Pons (tissue), 1 donor: Measurements from ENCODE around the gene TESK1.

Experiments
- DNase-seq: peaks from one replicate; pipeline ENCODE4 v3.0.0-alpha.2; 2016; ENCODE audit warnings: low spot score

The TESK1 gene

DNA sequence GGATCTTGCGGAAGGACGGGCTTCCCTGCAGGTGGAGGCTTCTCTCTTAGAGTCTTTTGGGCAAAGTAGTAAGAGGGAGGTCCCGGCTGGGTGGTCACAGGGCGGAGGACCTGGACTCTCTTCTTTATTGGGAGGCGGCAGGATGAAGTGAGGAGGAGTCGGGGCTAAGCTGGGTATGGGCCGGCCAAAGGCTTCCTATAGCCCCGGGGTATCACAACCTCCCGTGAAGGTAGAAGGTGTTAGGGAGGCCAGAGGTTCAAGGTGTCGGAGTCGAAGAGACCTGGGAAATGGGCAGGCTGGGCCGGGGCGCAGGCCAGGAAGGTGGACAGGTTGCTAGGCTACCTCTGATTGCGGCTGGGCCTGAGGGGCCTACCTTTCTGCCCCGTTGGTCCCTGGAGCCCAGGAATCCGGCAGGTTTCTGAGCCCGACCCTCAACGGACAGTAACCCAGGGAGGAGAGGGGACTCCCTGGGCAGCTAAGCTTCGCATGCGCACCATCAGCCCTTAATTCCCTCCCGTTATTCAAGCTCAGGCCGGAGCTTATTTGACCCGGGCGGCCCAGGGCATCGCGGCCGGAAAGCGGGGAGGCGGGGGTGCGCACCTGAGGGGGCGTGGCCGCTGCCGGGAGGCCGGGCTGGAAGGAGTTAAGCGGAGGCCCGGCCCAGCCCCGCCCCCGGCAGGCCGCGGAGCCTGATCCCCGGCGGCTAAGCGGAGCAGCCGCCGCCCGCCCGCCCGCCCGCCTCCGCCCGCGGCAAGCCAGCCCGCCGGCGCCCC lies at the start of gene TESK1:
Gene TESK1, plus strand, starts transcription at position 685 of the 773 bp plus-strand sequence. CDS start 358 bp downstream, outside the sequence.
- DNase-seq = peak; percentile 37

DNA sequence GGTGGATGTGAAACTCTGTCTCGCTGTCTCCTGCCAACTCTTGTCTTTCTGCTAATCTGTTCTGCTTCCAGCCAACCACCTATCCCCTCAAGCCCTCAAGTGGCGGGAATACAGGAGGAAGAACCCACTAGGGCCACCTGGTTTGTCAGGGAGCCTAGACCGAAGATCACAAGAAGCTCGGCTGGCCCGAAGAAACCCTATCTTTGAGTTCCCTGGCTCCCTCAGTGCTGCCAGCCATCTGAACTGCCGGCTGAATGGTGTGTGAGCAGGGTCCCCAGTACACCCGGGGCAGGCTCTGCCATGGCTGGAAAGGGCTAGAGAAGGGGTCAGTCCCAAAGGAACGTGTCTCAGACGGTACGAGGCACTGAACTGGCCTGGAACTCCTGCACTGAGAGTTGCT lies 49.2 kb upstream of the TESK1 start:
- no peak for DNase-seq

GRCh38 chr9:35556776-35557175 lies 48.3 kb upstream of the TESK1 start:
- no peak for DNase-seq

- DNase-seq = no peak
Measured at GRCh38 chr9:35557320-35557719, 47.7 kb upstream of the TESK1 start.

GRCh38 chr9:35558185-35558584 lies 46.9 kb upstream of the TESK1 start:
- DNase-seq = no peak

DNA sequence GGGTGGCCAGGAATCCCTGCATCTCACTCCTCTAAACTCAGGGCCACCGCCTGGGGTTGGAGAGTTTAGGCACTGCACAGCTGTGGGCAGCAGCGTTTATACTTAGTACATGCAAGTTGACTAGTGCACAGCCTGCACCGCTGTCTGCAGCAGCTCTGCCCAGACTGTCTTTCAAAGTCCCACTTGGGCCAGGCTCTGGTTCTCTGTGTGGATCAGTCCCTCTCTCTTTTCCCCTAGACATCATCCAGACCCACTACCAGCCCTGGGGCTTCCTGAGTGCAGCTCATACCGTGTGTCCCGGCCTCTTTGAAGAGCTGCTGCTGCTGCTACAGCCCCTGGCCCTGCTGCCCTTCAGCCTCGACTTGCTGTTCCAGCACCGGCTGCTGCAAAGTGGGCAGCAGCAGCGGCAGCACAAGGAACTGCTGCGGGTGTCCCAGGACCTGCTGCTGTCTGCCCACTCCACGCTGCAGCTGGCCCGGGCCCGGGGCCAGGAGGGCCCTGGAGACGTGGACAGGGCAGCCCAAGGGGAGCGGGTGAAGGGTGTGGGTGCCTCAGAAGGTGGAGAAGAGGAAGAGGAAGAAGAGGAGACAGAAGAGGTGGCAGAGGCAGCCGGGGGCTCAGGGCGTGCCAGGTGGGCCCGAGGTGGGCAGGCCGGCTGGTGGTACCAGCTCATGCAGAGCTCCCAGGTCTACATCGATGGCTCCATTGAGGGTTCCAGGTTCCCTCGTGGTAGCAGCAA lies 45.1 kb upstream of the TESK1 start:
- no peak for DNase-seq

- no peak for DNase-seq
Measured at GRCh38 chr9:35560625-35561337, 44.3 kb upstream of the TESK1 start.

GRCh38 chr9:35561468-35562261 lies 43.4 kb upstream of the TESK1 start:
- no peak for DNase-seq

DNA sequence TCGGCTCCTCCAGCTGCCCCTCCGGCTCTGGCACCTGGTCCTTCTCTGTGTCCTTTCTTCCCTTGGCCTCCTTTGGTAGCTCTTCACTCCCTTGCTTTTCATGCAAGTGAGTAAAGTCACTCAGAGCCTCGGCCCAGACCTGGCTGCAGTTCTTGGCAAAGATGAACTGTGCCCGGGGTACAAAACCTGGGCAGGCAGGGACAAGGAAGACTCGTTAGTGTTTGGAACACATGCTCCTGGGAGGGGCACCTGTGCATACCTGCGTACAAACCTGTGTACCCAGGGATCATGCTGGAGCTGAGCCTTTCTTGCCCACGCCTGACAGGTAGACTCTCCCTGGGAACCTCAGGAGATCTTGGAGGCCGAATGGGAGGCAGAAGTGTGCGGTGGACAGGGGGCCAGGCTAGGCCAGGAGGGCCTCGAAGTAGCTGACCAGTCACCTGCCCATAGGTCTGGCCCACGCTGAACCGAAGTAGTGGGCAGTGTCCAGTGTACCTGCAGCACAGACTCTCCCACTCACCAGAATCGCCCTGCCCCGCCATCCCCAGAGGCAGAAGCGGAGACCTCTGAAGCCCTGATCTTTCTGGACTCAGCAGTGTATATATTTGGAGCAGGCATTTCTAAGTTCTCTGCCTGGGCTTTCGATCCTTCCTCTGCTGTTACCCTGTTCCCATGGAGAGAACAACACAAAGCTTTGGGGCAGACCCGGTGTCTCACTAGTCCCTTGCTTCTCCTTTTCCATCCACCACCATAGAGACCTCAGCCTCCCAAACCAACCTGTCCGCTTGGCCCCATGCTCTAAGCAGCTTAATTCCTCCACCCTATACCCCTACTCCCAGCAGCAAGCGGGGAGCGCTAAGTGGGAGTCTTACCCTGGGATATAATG lies 41.9 kb upstream of the TESK1 start:
- no peak for DNase-seq

GRCh38 chr9:35563791-35564197 lies 41.3 kb upstream of the TESK1 start:
- no peak for DNase-seq

DNA sequence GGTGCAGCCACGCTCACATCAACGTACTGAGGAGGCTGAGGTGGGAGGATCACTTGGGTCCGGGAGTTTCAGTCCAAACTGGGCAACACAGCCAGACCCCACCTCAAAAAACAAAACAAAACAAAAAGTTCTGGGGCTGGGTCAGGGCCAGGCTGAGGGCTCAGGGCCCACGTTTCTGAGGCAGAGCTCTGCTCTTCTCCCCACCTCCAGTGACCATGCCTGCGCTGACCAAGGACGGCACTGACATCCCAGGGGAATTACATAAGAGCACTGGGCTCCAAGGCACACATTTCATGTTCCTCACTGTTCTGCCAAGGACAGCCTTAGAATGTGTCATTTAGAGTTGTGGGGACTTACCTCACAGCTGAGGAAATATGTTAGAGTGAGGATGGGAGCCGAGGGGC lies 40.4 kb upstream of the TESK1 start:
- DNase-seq = no peak

DNA sequence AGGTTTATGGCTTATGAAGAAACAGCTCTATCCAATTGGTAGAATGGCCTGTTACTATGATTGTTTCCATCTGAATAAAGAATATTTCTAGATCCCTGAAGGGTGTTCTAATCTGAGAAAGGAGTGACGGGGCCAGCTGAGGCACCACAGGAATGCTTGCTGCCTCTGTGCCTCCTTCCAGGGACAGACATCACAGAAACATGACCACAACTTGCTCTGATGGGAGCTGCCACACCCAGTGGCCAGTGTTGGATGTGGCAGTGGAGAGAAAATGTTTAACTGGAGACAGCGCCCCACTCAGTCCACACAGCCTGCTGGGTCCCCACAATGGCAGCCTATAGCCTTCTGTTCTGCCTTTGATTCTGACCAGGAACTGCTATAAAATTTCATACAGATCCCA lies 38.6 kb upstream of the TESK1 start:
- no peak for DNase-seq

GRCh38 chr9:35568196-35568595 lies 36.9 kb upstream of the TESK1 start:
- DNase-seq = no peak

DNA sequence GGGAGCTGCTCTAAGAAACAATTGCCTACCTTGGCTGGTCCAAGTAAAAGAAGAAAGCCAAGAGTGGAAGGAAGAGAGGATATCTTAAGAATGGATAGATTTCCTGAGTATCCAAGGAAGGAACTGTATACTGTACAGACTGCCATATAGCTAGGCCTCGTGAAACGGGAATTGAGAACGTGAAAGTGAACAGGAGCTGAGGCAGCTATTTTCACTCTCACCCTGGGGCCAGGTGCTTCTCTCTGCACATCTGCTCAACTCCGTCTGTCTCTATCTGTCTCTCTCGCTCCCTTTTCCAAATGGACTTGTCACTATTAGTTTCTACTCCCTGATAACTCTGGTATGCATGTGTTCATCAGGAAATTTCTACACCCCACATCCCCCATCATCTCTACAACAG lies 35.9 kb upstream of the TESK1 start:
- no peak for DNase-seq

GRCh38 chr9:35570709-35571504 lies 34.2 kb upstream of the TESK1 start:
- no peak for DNase-seq

DNA sequence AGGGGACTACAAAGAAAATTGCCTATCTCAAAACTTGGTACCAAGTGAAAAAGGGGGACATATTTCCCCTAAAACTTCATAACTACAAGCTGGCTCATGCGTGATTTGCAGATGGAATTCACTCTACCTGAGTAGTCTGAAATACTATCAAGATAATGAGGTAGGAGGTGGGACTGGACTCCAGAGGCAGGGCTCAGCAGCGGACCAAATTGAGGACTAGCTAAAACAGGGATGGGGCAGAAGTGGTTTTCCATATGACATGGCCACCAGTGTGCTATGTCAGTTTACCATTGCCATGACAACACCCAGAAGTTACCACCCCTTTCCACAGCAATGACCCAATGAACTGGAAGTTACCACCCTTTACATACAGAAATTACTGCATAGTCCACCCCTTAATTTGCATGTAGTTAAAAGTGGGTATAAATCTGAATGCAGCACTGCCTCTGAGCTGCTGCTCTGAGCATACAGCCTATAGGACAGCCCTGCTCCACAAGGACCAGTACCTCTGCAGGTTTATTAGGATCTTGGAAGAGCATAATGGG lies 30.4 kb upstream of the TESK1 start:
- no peak for DNase-seq

DNA sequence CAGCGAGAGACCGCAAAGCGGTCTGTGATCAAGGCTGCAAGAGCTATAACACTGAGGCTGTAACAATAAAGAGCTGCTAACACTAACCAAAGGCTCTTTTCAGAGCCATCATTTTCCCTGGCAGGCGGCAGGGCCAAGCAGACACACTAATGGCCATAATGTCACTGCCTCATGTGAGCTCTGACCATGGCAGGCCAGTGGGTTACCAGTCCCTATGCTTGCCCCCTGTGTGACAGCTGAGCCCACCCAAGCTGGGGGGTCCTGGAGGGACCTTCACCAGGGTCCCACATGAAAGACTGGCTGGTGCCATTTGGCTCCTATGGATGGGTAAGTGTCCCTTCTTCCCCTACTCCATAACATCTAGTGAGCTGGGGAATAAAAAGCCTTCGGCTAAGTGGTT lies 29.6 kb upstream of the TESK1 start:
- no peak for DNase-seq

GRCh38 chr9:35577486-35577885 lies 27.6 kb upstream of the TESK1 start:
- no peak for DNase-seq

GRCh38 chr9:35579130-35579529 lies 25.9 kb upstream of the TESK1 start:
- no peak for DNase-seq
